Measurements from ENCODE around the gene HOATZ. TPM values are rescaled to one million over a fixed set of nuclear protein-coding genes. Genes with fewer than 3 reads are reported as not detected.

The HOATZ gene
- total and polyA plus RNA-seq, 2 of the 13 experiments (the other 11 are each of a cell fraction or from before 2014, with no cell fraction given), result not detected

DNA sequence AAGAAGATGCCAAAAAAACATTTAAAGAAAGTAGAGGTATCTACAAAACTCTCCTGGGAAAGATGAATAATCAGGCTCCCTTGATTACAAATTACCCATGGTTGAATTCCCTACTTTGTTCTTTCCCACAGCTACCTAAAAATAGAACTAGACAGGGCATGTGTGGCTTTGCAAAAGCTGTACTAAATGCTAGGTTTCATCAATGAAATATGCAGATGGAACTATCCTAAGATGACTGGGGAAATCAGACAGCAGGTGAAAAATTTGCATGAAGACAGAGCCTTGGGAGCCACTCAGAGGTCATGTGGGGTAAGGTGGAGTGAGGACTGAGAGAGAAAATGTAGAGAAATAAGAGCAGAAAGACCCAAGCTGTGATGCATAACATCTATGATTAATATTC is 40.7 kb downstream of the HOATZ start (continued):
- TF ChIP-seq ZNF33A (CRISPR knock-in tag; IDR thresholded peaks at IDR 0.05; ENCODE audit: borderline replicate concordance), result no peak
- no peak for TF ChIP-seq NAIF1 (CRISPR knock-in tag; IDR thresholded peaks at IDR 0.05; ENCODE audit: borderline replicate concordance)
- TF ChIP-seq ZMYM3 (CRISPR knock-in tag; IDR thresholded peaks at IDR 0.05), result no peak
- TF ChIP-seq ZMAT3 (CRISPR knock-in tag; conservative IDR thresholded peaks at IDR 0.05), result no peak
- TF ChIP-seq, protein P1, sequence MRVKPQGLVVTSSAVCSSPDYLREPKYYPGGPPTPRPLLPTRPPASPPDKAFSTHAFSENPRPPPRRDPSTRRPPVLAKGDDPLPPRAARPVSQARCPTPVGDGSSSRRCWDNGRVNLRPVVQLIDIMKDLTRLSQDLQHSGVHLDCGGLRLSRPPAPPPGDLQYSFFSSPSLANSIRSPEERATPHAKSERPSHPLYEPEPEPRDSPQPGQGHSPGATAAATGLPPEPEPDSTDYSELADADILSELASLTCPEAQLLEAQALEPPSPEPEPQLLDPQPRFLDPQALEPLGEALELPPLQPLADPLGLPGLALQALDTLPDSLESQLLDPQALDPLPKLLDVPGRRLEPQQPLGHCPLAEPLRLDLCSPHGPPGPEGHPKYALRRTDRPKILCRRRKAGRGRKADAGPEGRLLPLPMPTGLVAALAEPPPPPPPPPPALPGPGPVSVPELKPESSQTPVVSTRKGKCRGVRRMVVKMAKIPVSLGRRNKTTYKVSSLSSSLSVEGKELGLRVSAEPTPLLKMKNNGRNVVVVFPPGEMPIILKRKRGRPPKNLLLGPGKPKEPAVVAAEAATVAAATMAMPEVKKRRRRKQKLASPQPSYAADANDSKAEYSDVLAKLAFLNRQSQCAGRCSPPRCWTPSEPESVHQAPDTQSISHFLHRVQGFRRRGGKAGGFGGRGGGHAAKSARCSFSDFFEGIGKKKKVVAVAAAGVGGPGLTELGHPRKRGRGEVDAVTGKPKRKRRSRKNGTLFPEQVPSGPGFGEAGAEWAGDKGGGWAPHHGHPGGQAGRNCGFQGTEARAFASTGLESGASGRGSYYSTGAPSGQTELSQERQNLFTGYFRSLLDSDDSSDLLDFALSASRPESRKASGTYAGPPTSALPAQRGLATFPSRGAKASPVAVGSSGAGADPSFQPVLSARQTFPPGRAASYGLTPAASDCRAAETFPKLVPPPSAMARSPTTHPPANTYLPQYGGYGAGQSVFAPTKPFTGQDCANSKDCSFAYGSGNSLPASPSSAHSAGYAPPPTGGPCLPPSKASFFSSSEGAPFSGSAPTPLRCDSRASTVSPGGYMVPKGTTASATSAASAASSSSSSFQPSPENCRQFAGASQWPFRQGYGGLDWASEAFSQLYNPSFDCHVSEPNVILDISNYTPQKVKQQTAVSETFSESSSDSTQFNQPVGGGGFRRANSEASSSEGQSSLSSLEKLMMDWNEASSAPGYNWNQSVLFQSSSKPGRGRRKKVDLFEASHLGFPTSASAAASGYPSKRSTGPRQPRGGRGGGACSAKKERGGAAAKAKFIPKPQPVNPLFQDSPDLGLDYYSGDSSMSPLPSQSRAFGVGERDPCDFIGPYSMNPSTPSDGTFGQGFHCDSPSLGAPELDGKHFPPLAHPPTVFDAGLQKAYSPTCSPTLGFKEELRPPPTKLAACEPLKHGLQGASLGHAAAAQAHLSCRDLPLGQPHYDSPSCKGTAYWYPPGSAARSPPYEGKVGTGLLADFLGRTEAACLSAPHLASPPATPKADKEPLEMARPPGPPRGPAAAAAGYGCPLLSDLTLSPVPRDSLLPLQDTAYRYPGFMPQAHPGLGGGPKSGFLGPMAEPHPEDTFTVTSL (CRISPR knock-in tag; IDR thresholded peaks at IDR 0.05; ENCODE audit: borderline replicate concordance), result no peak

DNA sequence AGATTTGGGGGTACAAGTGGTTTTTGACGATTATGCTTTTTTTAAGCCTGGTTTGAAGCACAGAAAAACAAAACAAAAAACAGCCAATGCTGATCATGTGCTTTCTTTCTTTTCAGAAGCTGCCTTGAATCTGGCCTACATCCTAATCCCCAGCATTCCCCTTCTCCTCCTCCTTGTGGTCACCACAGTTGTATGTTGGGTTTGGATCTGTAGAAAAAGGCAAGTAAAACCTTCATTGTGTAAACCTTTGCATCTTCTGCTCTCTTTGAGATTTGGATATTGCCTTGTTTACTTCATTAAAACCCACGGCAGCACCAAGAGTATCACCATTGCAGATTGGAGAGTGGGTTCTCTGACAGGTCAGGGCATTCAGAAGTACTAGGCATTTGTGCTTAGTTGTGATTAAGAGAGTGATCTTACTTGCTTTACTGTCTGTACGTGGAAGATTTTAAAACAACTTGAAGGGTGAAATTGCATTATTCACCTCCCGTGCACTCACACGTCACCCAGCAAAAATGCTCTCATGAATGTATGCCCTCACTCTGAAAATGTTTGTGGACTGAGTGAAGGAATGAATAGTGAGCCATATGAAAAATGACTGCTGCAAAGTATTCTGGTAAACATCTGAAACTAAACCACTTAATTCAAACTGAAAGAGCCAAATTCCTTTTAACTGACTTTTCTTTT is 43.0 kb downstream of the HOATZ start:
- Histone ChIP-seq H2AFZ (ENCODE audit: low read length) (no peak overlapping the region), H3K27me3 (ENCODE audit: control insufficient read depth in 1 of 2, insufficient read depth in 2 of 2, low read length in 2 of 2) (no peaks in the 10 kb centered on the region), H3K36me3 (replicated peaks in 1 of 2; ENCODE audit: control insufficient read depth in 1 of 2, insufficient read depth in 2 of 2, low read length in 2 of 2) (no peaks in the 10 kb centered on the region), H3K9me3 (ENCODE audit: low read length) (peaks cover 6% of the 10 kb centered on the region; the same call in 1 of the 2 replicates), H3K4me3 (replicated peaks in 1 of 3; ENCODE audit: insufficient read depth in 1 of 3, low read depth in 2 of 3, low read length in 3 of 3) (no peak overlapping the region), H3K4me2 (ENCODE audit: low read depth, low read length) (no peak overlapping the region), H3K79me2 (ENCODE audit: insufficient read depth, low read length) (no peaks in the 10 kb centered on the region), H3K9ac (ENCODE audit: insufficient read depth, low read depth, low read length) (no peak overlapping the region), H3K4me1 (ENCODE audit: insufficient read depth, low read length) (peaks cover 17% of the 10 kb centered on the region), H4K20me1 (ENCODE audit: insufficient read depth, low read length) (no peaks in the 10 kb centered on the region), H3K27ac (ENCODE audit: extremely low read length, insufficient read depth, low read length) (no peak overlapping the region)
- 42% methylated on average over 5 of the region's 5 CpGs for WGBS (ENCODE audit: low lambda C conversion rate)
- FAIRE-seq (no peak), ATAC-seq (no peak), DNase-seq (ENCODE audit: low spot score) (peak; percentile 14)
- in situ Hi-C loops (cut with HindIII; ENCODE audit: extremely low pct_ligation_motif_present, low pct_unique_long_range_greater_than_20kb) (no loop called here), intact Hi-C loops (cut with micrococcal nuclease; ENCODE audit: unreplicated experiment) (no loop called here)
- POLR2A ChIA-PET, result no interaction called here
- BruUV-seq (replicated peaks), result no TSS peak
- TF ChIP-seq ZNF33A (CRISPR knock-in tag; IDR thresholded peaks at IDR 0.05; ENCODE audit: borderline replicate concordance), result no peak
- no peak for TF ChIP-seq ZNF431 (CRISPR knock-in tag; IDR thresholded peaks at IDR 0.05; ENCODE audit: borderline replicate concordance, low read depth)
- no peak for TF ChIP-seq ZNF136 (CRISPR knock-in tag; IDR thresholded peaks at IDR 0.05; ENCODE audit: low read depth)
- CTCF ChIA-PET (ENCODE audit: low intra/inter-chr PET ratio, low total read pairs), result no interaction called here
